Fibroblast of lung (primary cell): ENCODE measurements around the gene ANGPTL8. TPM values are rescaled to one million over a fixed set of nuclear protein-coding genes. Genes with fewer than 3 reads are reported as not detected.

Source experiments
- DNase-seq, 2 donors: peaks; one replicate each; pipeline versions ENCODE4 v3.0.0 to v3.0.0-alpha.2; 2010; ENCODE audit warnings: low read depth in 2 of 2
- H2AFZ ChIP-seq: 2 replicates; pipeline ENCODE4 v1.5.1; 2012; ENCODE audit warnings: low read length, control low read depth, inconsistent platforms
- H3K27ac ChIP-seq: 2 replicates; pipeline ENCODE4 v1.5.1; 2011; ENCODE audit warnings: low read length, control low read depth; ENCODE audit not compliant: insufficient read depth
- H3K27me3 ChIP-seq: 2 replicates; pipeline ENCODE4 v1.5.1; 2011; ENCODE audit warnings: mild to moderate bottlenecking, low read length; ENCODE audit not compliant: control insufficient read depth, insufficient read depth
- H3K36me3 ChIP-seq: 2 replicates; pipeline ENCODE4 v1.5.1; 2011; ENCODE audit warnings: low read length; ENCODE audit not compliant: control insufficient read depth, insufficient read depth
- H3K4me1 ChIP-seq: 2 replicates; pipeline ENCODE4 v1.5.1; 2011; ENCODE audit warnings: low read length; ENCODE audit not compliant: control insufficient read depth, insufficient read depth; ENCODE audit errors: extremely low read depth
- H3K4me2 ChIP-seq: 2 replicates; pipeline ENCODE4 v1.5.1; 2011; ENCODE audit warnings: low read length, control low read depth; ENCODE audit not compliant: insufficient read depth; ENCODE audit errors: extremely low read depth
- H3K4me3 ChIP-seq, 4 experiments: fragments of 200-600 bp in 1 of 4; sonication (generic) in 1 of 4; replicated peaks in 1 of 4; 2 replicates each; pipeline ENCODE4 v1.5.1; 2011 to 2016; ENCODE audit warnings: low read length in 4 of 4, low read depth in 3 of 4, mild to moderate bottlenecking in 3 of 4, control low read depth in 2 of 4, inconsistent platforms in 1 of 4, mixed read lengths in 1 of 4; ENCODE audit not compliant: insufficient read depth in 1 of 4; ENCODE audit errors: control extremely low read depth in 1 of 4
- H3K79me2 ChIP-seq: 2 replicates; pipeline ENCODE4 v1.5.1; 2012; ENCODE audit warnings: mild to moderate bottlenecking, low read length, inconsistent platforms; ENCODE audit not compliant: control insufficient read depth, insufficient read depth
- H3K9ac ChIP-seq: 2 replicates; pipeline ENCODE4 v1.5.1; 2011; ENCODE audit warnings: mild to moderate bottlenecking, low read length, control low read depth; ENCODE audit not compliant: insufficient read depth
- H3K9me3 ChIP-seq: 2 replicates; pipeline ENCODE4 v1.5.1; 2012; ENCODE audit warnings: low read depth, low read length; ENCODE audit not compliant: control insufficient read depth, insufficient read depth
- H4K20me1 ChIP-seq: 2 replicates; pipeline ENCODE4 v1.5.1; 2011; ENCODE audit warnings: low read length; ENCODE audit not compliant: control insufficient read depth, insufficient read depth; ENCODE audit errors: extremely low read depth
- EZH2 ChIP-seq: IDR thresholded peaks from 2 replicates; pipeline ENCODE4 v1.5.1; 2012; ENCODE audit warnings: low read length, control low read depth, mild to moderate bottlenecking; ENCODE audit errors: missing control alignments
- polyA plus RNA-seq, 2 donors: library from polyadenylated mRNA; depleted of rRNA in 1 of 2; stranded (reverse) in 1 of 2; unstranded in 1 of 2; fragments of >200 nt; gene quantifications; 2 replicates each; pipeline ENCODE4 v1.2.1, GENCODE V29; 2011 to 2012; ENCODE audit warnings: missing spikeins in 1 of 2
- total RNA-seq: library from RNA; depleted of rRNA; stranded (reverse); fragments of >200 nt; gene quantifications from 2 replicates; pipeline ENCODE4 v1.2.1, GENCODE V29; 2014
- TF ChIP-seq, protein P1 (sequence below), 2 donors: IDR thresholded peaks in 1 of 2; conservative IDR thresholded peaks in 1 of 2; 1 replicate in 1 of 2; 2 replicates in 1 of 2; pipeline ENCODE4 v1.5.1; 2011 to 2012; ENCODE audit warnings: low read length in 2 of 2, control low read depth in 1 of 2, inconsistent platforms in 1 of 2, low read depth in 1 of 2, mild to moderate bottlenecking in 1 of 2

ANGPTL8 gene
- total and polyA plus RNA-seq, 2 donors (not counting 1 experiment from before 2014, with no cell fraction given): not detected

DNA sequence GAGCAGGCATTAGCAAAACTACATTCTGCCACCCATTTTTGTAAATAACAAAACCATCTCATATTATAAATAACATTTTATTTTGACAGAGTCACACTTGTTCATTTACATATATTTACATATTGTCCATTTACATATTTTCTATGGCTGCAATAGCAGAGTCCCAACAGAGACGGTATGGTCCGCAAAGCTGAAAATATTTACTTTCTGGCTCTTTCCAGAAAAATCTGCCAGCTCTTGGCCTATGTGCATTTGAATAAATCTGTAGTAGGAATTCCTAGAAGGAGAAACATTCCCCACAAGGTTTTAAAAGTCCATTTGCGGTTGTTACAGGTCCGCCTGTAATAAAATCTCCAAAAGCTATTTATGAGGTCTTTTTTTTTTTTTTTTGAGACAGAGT lies 50.8 kb downstream of the ANGPTL8 start:
- H3K36me3 ChIP-seq: no peaks in the 10 kb centered on the region
- no peaks in the 10 kb centered on the region for H3K9me3 ChIP-seq
- no peak overlapping the region for H3K9ac ChIP-seq
- no peak overlapping the region for H3K4me2 ChIP-seq
- no peaks in the 10 kb centered on the region for H3K27me3 ChIP-seq
- no peak for TF ChIP-seq EZH2
- TF ChIP-seq, protein P1, sequence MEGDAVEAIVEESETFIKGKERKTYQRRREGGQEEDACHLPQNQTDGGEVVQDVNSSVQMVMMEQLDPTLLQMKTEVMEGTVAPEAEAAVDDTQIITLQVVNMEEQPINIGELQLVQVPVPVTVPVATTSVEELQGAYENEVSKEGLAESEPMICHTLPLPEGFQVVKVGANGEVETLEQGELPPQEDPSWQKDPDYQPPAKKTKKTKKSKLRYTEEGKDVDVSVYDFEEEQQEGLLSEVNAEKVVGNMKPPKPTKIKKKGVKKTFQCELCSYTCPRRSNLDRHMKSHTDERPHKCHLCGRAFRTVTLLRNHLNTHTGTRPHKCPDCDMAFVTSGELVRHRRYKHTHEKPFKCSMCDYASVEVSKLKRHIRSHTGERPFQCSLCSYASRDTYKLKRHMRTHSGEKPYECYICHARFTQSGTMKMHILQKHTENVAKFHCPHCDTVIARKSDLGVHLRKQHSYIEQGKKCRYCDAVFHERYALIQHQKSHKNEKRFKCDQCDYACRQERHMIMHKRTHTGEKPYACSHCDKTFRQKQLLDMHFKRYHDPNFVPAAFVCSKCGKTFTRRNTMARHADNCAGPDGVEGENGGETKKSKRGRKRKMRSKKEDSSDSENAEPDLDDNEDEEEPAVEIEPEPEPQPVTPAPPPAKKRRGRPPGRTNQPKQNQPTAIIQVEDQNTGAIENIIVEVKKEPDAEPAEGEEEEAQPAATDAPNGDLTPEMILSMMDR (conservative IDR thresholded peaks at IDR 0.05 in 1 of 2, IDR thresholded peaks at IDR 0.05 in 1 of 2; ENCODE audit: low read depth in 1 of 2, low read length in 2 of 2): no peak
- no peak overlapping the region for H2AFZ ChIP-seq
- peaks cover 2% of the 10 kb centered on the region for H3K4me1 ChIP-seq
- no peak overlapping the region for H3K4me3 ChIP-seq
- no peak overlapping the region for H3K27ac ChIP-seq
- no peaks in the 10 kb centered on the region for H4K20me1 ChIP-seq
- no peaks in the 10 kb centered on the region for H3K79me2 ChIP-seq
- DNase-seq: no peak

DNA sequence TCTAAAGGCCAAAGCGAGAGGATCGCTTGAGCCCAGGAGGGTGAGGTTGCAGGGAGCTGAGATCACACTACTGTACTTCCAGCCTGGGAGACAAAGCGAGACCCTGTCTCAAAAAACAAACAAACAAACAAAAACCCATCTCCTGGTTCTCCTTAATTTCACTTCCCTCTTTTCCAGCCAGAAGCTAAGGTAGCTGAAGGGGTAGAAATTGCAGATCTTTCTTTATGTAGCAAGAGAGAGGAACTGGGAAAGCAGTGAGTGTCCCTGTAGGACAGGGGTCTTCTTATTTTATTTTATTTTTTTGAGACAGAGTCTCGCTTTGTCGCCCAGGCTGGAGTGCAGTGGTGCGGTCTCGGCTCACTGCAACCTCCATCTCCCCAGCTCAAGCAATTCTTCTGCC lies 52.0 kb downstream of the ANGPTL8 start:
- Histone ChIP-seq H3K79me2 (no peaks in the 10 kb centered on the region), H3K27me3 (no peaks in the 10 kb centered on the region), H3K4me3 (no peak overlapping the region), H3K4me1 (peaks cover 2% of the 10 kb centered on the region), H3K27ac (no peak overlapping the region), H3K4me2 (no peak overlapping the region), H3K9ac (no peak overlapping the region), H3K36me3 (no peaks in the 10 kb centered on the region), H3K9me3 (no peaks in the 10 kb centered on the region), H2AFZ (no peak overlapping the region), H4K20me1 (no peaks in the 10 kb centered on the region)
- no peak for TF ChIP-seq EZH2
- DNase-seq: no peak

Other genes starting within 250 kb of the ANGPTL8 start
- 204 and 427 TPM in 2 replicates for gene LDLR, start 150.2 kb upstream of the ANGPTL8 start, total RNA-seq
- gene LDLR, start 150.2 kb upstream of the ANGPTL8 start, polyA plus RNA-seq: 187 and 210 TPM in 2 replicates
- gene SPC24, start 83.8 kb upstream of the ANGPTL8 start, total RNA-seq: 3.9 and 32.0 TPM in 2 replicates
- 8.1 and 32.0 TPM in 2 replicates for gene SPC24, start 83.8 kb upstream of the ANGPTL8 start, polyA plus RNA-seq
- gene KANK2, start 42.1 kb upstream of the ANGPTL8 start, total RNA-seq: 435 and 511 TPM in 2 replicates
- gene KANK2, start 42.1 kb upstream of the ANGPTL8 start, polyA plus RNA-seq: 192 and 197 TPM in 2 replicates
- 10.5 and 17.7 TPM in 2 replicates for gene DOCK6, start 22.9 kb downstream of the ANGPTL8 start, total RNA-seq
- gene DOCK6, start 22.9 kb downstream of the ANGPTL8 start, polyA plus RNA-seq: 6.9 and 10.0 TPM in 2 replicates
- not detected in 2 replicates for gene TSPAN16, start 56.5 kb downstream of the ANGPTL8 start, total RNA-seq
- gene TSPAN16, start 56.5 kb downstream of the ANGPTL8 start, polyA plus RNA-seq: not detected in 2 replicates
- 15.4 and 20.0 TPM in 2 replicates for gene RAB3D, start 100.0 kb downstream of the ANGPTL8 start, total RNA-seq
- 11.5 and 16.2 TPM in 2 replicates for gene RAB3D, start 100.0 kb downstream of the ANGPTL8 start, polyA plus RNA-seq
- gene TMEM205, start 106.6 kb downstream of the ANGPTL8 start, total RNA-seq: 54.7 and 76.8 TPM in 2 replicates
- gene TMEM205, start 106.6 kb downstream of the ANGPTL8 start, polyA plus RNA-seq: 68.4 and 78.6 TPM in 2 replicates
- gene CCDC159, start 106.9 kb downstream of the ANGPTL8 start, total RNA-seq: 10.1 and 11.3 TPM in 2 replicates
- 13.8 and 14.4 TPM in 2 replicates for gene CCDC159, start 106.9 kb downstream of the ANGPTL8 start, polyA plus RNA-seq
- gene PLPPR2, start 115.8 kb downstream of the ANGPTL8 start, total RNA-seq: 7.4 and 13.0 TPM in 2 replicates
- gene PLPPR2, start 115.8 kb downstream of the ANGPTL8 start, polyA plus RNA-seq: 17.6 and 21.2 TPM in 2 replicates
- 0.50 and 0.51 TPM in 2 replicates for gene SWSAP1, start 135.0 kb downstream of the ANGPTL8 start, total RNA-seq
- gene SWSAP1, start 135.0 kb downstream of the ANGPTL8 start, polyA plus RNA-seq: 0.76 and 1.2 TPM in 2 replicates
- gene EPOR, start 144.7 kb downstream of the ANGPTL8 start, total RNA-seq: 6.4 and 9.2 TPM in 2 replicates
- 3.6 and 3.8 TPM in 2 replicates for gene EPOR, start 144.7 kb downstream of the ANGPTL8 start, polyA plus RNA-seq
- gene RGL3, start 179.7 kb downstream of the ANGPTL8 start, total RNA-seq: 1.8 and 4.0 TPM in 2 replicates
- gene RGL3, start 179.7 kb downstream of the ANGPTL8 start, polyA plus RNA-seq: 0.20 and 0.90 TPM in 2 replicates
- gene ODAD3, start 195.5 kb downstream of the ANGPTL8 start, total RNA-seq: 0.26 and 0.66 TPM in 2 replicates
- 0.32 and 0.67 TPM in 2 replicates for gene ODAD3, start 195.5 kb downstream of the ANGPTL8 start, polyA plus RNA-seq
- gene PRKCSH, start 196.0 kb downstream of the ANGPTL8 start, total RNA-seq: 120 and 134 TPM in 2 replicates
- 110 and 117 TPM in 2 replicates for gene PRKCSH, start 196.0 kb downstream of the ANGPTL8 start, polyA plus RNA-seq
- under 0.01 TPM in 1 of 2 replicates, not detected in the other for gene ELAVL3, start 241.4 kb downstream of the ANGPTL8 start, total RNA-seq
- gene ELAVL3, start 241.4 kb downstream of the ANGPTL8 start, polyA plus RNA-seq: not detected in 2 replicates